HUES48 (cell line): ENCODE results near the gene WDPCP.
A peak's percentile ranks its signal among the peaks of the same experiment; 100 is the strongest.

ENCODE experiments used
- H3K27ac ChIP-seq: one replicate; pipeline ENCODE4 v1.7.0; 2013; ENCODE audit warnings: low read depth, low read length, inconsistent platforms
- H3K27me3 ChIP-seq: 2 replicates; pipeline ENCODE4 v1.6.1; 2013; ENCODE audit warnings: mild to moderate bottlenecking, low read length; ENCODE audit not compliant: control insufficient read depth, insufficient read depth
- H3K36me3 ChIP-seq: 2 replicates; pipeline ENCODE4 v1.6.1; 2013; ENCODE audit warnings: low read length; ENCODE audit not compliant: control insufficient read depth, insufficient read depth
- H3K4me1 ChIP-seq: 2 replicates; pipeline ENCODE4 v1.6.1; 2013; ENCODE audit warnings: mild to moderate bottlenecking, low read length; ENCODE audit not compliant: control insufficient read depth, insufficient read depth
- H3K4me3 ChIP-seq: 2 replicates; pipeline ENCODE4 v1.5.1; 2013; ENCODE audit warnings: mild to moderate bottlenecking, low read depth, low read length
- H3K9ac ChIP-seq: 2 replicates; pipeline ENCODE4 v1.6.1; 2013; ENCODE audit warnings: mild to moderate bottlenecking, low read depth, low read length, moderate library complexity
- H3K9me3 ChIP-seq: 2 replicates; pipeline ENCODE4 v1.6.1; 2013; ENCODE audit warnings: low read length; ENCODE audit not compliant: control insufficient read depth, insufficient read depth

Gene WDPCP

GRCh38 chr2:63124218-63124617 lies 464.1 kb downstream of the WDPCP start:
- no peak overlapping the region for H3K9ac ChIP-seq
- no peaks in the 10 kb centered on the region for H3K27me3 ChIP-seq
- H3K4me1 ChIP-seq = 0 out of 2 replicates have a peak, but pooled peaks cover 9% of the 10 kb centered on the region
- H3K4me3 ChIP-seq = no peak overlapping the region
- no peaks in the 10 kb centered on the region for H3K36me3 ChIP-seq
- H3K9me3 ChIP-seq = no peaks in the 10 kb centered on the region
- no peak overlapping the region for H3K27ac ChIP-seq

- Histone ChIP-seq H3K4me3 (no peak overlapping the region), H3K9ac (no peak overlapping the region)
Measured at GRCh38 chr2:63122921-63123320, 465.4 kb downstream of the WDPCP start.

DNA sequence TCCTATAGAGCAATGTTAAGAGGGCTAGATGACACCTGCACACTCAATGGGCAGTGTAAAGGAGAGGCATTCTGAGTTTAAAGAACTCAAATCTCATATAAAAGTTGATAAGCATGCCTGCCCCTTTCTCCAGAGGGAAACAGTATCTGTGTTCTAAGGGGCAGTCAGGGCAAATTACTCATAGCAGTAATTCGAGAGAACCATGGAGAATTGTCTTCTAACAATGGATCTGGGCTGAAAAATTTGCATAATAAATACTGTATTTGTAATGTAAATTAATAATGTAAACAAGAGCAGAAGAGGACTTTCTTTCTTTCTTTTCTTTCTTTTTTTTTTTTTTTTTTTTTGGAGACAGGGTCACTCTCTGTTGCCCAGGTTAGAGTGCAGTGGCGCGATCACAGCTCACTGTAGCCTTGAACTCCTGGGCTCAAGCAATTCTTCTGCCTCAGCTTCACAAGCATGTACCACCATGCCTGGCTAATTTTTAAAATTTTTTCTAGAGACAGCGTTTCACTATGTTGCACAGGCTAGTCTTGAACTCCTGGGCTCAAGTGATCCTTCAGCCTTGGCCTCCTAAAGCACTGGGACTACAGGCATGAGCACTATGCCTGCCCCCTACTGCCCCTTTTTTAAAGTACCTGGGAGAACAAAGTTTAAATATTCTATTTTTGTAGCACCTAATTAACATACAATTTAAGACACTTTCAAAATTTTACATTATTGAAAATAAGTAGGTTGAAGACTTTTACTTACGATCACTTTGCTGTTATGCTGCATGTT lies 467.0 kb downstream of the WDPCP start:
- Histone ChIP-seq H3K4me3 (no peak overlapping the region), H3K27me3 (no peaks in the 10 kb centered on the region), H3K36me3 (no peaks in the 10 kb centered on the region), H3K9ac (no peak overlapping the region), H3K27ac (peak overlapping the region; percentile 77), H3K4me1 (0 out of 2 replicates have a peak, but pooled peaks cover 9% of the 10 kb centered on the region), H3K9me3 (no peaks in the 10 kb centered on the region)

More at GRCh38 chr2:63122921-63123320, 465.4 kb downstream of the WDPCP start:
- Histone ChIP-seq H3K4me1 (0 out of 2 replicates have a peak, but pooled peaks cover 9% of the 10 kb centered on the region), H3K9me3 (no peaks in the 10 kb centered on the region), H3K36me3 (no peaks in the 10 kb centered on the region), H3K27me3 (no peaks in the 10 kb centered on the region), H3K27ac (no peak overlapping the region)

DNA sequence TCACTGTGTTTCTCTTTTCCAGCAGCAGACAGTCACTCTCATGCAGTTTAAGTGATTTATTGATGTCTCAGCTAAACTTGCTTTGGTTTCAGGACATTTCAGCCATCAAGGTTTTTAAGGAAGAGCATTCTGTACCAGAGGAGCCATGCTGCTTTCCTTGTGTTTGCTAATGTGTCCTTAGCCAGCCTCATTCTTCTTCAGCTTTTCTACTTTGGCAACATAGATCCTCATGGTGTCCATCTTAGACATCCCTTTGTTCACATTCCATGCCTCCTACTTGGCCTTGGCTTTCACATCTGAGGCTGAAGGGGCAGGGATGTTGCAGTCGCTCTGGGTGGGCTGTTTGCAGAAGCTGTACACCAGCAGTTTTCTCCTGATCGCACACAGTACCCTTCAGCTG lies 469.5 kb downstream of the WDPCP start:
- H3K4me1 ChIP-seq = 0 out of 2 replicates have a peak, but pooled peaks cover 9% of the 10 kb centered on the region
- no peak overlapping the region for H3K4me3 ChIP-seq
- no peaks in the 10 kb centered on the region for H3K36me3 ChIP-seq
- no peak overlapping the region for H3K27ac ChIP-seq
- no peak overlapping the region for H3K9ac ChIP-seq
- no peaks in the 10 kb centered on the region for H3K27me3 ChIP-seq
- no peaks in the 10 kb centered on the region for H3K9me3 ChIP-seq

DNA sequence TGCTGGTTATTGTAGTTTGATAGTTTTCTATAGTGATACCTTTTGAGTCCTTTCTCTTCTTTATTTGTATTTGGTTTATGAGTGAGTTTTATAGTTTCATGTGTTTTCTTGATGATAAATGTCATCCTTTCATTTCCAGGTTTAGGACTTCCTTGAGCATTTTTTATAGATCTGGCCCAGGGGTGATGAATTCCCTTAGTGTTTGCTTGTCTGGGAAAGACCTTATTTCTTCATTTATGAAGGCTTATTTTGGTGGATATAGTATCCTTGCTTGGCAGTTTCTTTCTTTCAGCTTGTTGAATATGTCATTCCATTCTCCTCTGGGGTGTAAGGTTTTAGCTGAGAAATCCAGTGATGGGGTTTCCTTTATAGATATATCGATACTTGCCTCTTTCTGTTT lies 483.8 kb downstream of the WDPCP start:
- no peaks in the 10 kb centered on the region for H3K4me1 ChIP-seq
- H3K27me3 ChIP-seq = no peaks in the 10 kb centered on the region
- H3K9me3 ChIP-seq = peaks cover 10% of the 10 kb centered on the region
- H3K4me3 ChIP-seq = no peak overlapping the region
- H3K36me3 ChIP-seq = no peaks in the 10 kb centered on the region
- no peak overlapping the region for H3K9ac ChIP-seq
- H3K27ac ChIP-seq = no peak overlapping the region

DNA sequence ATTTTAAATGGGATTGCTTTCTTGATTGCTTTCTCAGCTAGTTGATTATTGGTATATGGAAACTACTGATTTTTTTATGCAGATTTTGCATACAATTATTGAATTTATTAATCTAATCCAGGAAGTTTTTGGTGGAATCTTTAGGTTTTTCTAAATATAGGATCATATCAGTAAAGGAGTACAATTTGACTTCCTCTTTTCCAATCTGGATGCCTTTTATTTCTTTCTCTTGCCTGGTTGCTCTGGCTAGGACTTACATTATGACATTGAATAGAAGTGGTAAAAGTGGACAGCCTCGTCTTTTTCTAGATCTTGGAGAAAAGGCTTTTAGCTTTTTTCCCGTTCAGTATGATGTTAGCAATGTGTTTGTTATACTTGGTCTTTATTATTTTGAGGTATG lies 486.3 kb downstream of the WDPCP start:
- Histone ChIP-seq H3K4me1 (no peaks in the 10 kb centered on the region), H3K9ac (no peak overlapping the region), H3K4me3 (no peak overlapping the region), H3K36me3 (no peaks in the 10 kb centered on the region), H3K27ac (no peak overlapping the region), H3K27me3 (no peaks in the 10 kb centered on the region), H3K9me3 (peaks cover 10% of the 10 kb centered on the region)

- Histone ChIP-seq H3K4me3 (no peak overlapping the region), H3K36me3 (no peaks in the 10 kb centered on the region), H3K9me3 (no peaks in the 10 kb centered on the region), H3K9ac (no peak overlapping the region), H3K27ac (no peak overlapping the region), H3K27me3 (no peaks in the 10 kb centered on the region), H3K4me1 (no peaks in the 10 kb centered on the region)
Measured at GRCh38 chr2:63099032-63099431, 489.2 kb downstream of the WDPCP start.

DNA sequence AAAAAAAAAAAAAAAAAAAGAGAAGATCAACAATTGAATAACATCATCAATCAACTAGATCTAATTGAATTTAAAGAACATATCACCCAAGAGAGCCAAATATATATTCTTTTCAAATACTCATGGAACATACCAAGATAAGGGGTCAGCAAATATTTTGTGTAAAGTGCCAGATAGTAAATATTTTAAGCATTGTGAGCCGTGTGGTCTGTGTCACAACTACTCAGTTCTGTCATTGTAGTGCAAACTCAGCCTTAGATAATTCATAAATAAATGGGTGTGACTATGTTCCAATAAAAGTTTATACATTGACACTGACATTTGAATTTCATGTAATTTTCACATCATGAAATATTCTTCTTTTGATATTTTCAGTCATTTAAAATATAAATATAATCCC lies 491.8 kb downstream of the WDPCP start:
- no peaks in the 10 kb centered on the region for H3K27me3 ChIP-seq
- no peaks in the 10 kb centered on the region for H3K9me3 ChIP-seq
- no peaks in the 10 kb centered on the region for H3K36me3 ChIP-seq
- no peaks in the 10 kb centered on the region for H3K4me1 ChIP-seq
- H3K4me3 ChIP-seq = no peak overlapping the region
- H3K9ac ChIP-seq = no peak overlapping the region
- H3K27ac ChIP-seq = no peak overlapping the region

DNA sequence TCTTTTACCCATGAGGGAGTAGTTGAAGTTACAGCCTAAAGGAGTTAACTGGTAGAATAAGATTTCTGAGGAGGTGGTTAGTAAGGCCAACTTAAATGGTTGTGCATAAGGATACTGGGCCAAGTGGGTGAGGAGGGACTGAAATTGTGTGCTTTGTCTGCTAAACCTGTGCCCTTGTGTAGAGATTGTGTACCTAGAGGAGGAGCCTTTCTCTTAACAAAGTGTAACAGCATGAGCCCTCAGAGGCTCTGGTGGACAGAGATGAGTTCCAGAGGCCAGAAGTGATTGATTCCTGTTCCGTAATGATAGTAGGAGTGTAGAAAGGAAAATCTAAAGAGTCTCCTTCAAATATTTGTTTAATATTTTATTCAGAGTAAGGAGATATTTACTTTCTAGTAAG lies 494.8 kb downstream of the WDPCP start:
- H3K4me3 ChIP-seq = no peak overlapping the region
- no peaks in the 10 kb centered on the region for H3K27me3 ChIP-seq
- no peaks in the 10 kb centered on the region for H3K36me3 ChIP-seq
- H3K27ac ChIP-seq = no peak overlapping the region
- H3K4me1 ChIP-seq = no peaks in the 10 kb centered on the region
- no peaks in the 10 kb centered on the region for H3K9me3 ChIP-seq
- no peak overlapping the region for H3K9ac ChIP-seq

- Histone ChIP-seq H3K9ac (no peak overlapping the region), H3K27ac (no peak overlapping the region), H3K4me1 (no peaks in the 10 kb centered on the region), H3K4me3 (no peak overlapping the region), H3K36me3 (no peaks in the 10 kb centered on the region), H3K27me3 (no peaks in the 10 kb centered on the region), H3K9me3 (no peaks in the 10 kb centered on the region)
Measured at GRCh38 chr2:63092857-63093256, 495.4 kb downstream of the WDPCP start.

DNA sequence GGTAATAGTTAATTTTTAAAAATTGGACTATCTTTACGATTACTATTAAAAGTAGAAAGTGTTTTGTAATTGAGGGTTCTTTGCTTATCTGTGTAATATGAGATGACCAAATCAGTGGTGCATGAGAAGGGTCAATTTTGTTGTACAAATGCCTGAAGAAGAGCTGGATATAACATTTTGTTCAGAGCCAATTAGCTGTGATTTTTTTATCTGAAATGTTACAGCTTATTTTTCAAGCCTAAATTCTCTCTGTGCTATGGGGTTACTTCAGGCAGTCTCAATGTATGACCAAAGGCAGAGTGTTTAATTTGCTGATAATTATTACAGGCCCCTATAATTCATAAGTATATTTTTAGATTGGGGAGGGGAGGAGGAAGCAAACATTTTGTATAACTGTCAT lies 495.9 kb downstream of the WDPCP start:
- Histone ChIP-seq H3K9me3 (no peaks in the 10 kb centered on the region), H3K27me3 (no peaks in the 10 kb centered on the region), H3K36me3 (no peaks in the 10 kb centered on the region), H3K27ac (no peak overlapping the region), H3K4me3 (no peak overlapping the region), H3K4me1 (no peaks in the 10 kb centered on the region), H3K9ac (no peak overlapping the region)
